ENCODE data around the gene ELMOD3. TPM values are rescaled to one million over a fixed set of nuclear protein-coding genes. Genes with fewer than 3 reads are reported as not detected.

ELMOD3 gene
- polyA plus RNA-seq, 2 of the 4 experiments (the other 2 are of a cell fraction): 17.8 to 29.9 TPM

GRCh38 chr2:85307527-85307897, 47.1 kb upstream of the ELMOD3 start (continued):
- TF ChIP-seq REST (IDR thresholded peaks at IDR 0.05) (no peak), SREBF2 (IDR thresholded peaks at IDR 0.05) (no peak), NFE2L2 (conservative IDR thresholded peaks at IDR 0.05; ENCODE audit: low read length) (no peak), CEBPB (IDR thresholded peaks at IDR 0.05) (no peak)

- WGBS (ENCODE audit: missing lambda C conversion rate): 86% methylated on average over 5 of the region's 6 CpGs
- TF ChIP-seq NR3C1 (IDR thresholded peaks at IDR 0.05): no peak
- TF ChIP-seq HDAC2 (IDR thresholded peaks at IDR 0.05): no peak
- 0 out of 2 replicates have a peak, but pooled peaks have one; percentile 9 for TF ChIP-seq FOSL2 (IDR thresholded peaks at IDR 0.05)
- TF ChIP-seq FOSL2 (CRISPR knock-in tag; IDR thresholded peaks at IDR 0.05): no peak
- no peak for TF ChIP-seq KDM1A (IDR thresholded peaks at IDR 0.05; ENCODE audit: low read depth)
- ATAC-seq (no peak), DNase-seq (ENCODE audit: low read depth in 1 of 2, low spot score in 1 of 2) (no peak), FAIRE-seq (no peak)
- Histone ChIP-seq H3K27ac (no peak overlapping the region), H3K4me1 (peaks cover 5% of the 10 kb centered on the region; the same call in 1 of the 3 replicates), H3K4me3 (no peak overlapping the region), H3K4me2 (no peak overlapping the region), H3K9me3 (no peaks in the 10 kb centered on the region)
- ChIA-PET CTCF (interaction anchor here (1.2 to 4.7 kb wide), 3 partner anchors 9 to 242 kb away, joined by 3 to 77 read pairs (median 4); no protein-coding TSS in a partner anchor), POLR2A (no interaction called here)
Measured at GRCh38 chr2:85308201-85308600, 46.4 kb upstream of the ELMOD3 start.

- peaks cover 5% of the 10 kb centered on the region; the same call in 1 of the 3 replicates for H3K4me1 ChIP-seq
- no peak overlapping the region for H3K4me2 ChIP-seq
- CTCF ChIA-PET: interaction anchor here (1.2 to 4.7 kb wide), 4 partner anchors 10 to 243 kb away, joined by 3 to 77 read pairs (median 8); no protein-coding TSS in a partner anchor
- POLR2A ChIA-PET: interaction anchor here (1.2 kb wide), 1 partner anchor 45 kb away, joined by 4 read pairs; the partner anchor contains the start of genes ELMOD3 and RETSAT
- no peaks in the 10 kb centered on the region for H3K9me3 ChIP-seq
- no peak overlapping the region for H3K4me3 ChIP-seq
- H3K27ac ChIP-seq: peak overlapping the region in 1 of 2 experiments; percentile 2; a peak in 1 of 6 replicates
- TF ChIP-seq FOSL2 (IDR thresholded peaks at IDR 0.05) (no peak), FOSL2 (CRISPR knock-in tag; IDR thresholded peaks at IDR 0.05) (peak; percentile 19; the same call in 1 of the 2 replicates), ZSCAN20 (CRISPR knock-in tag; IDR thresholded peaks at IDR 0.05) (no peak)
- ATAC-seq: peak; percentile 21 to 35; a peak in 4 of 6 replicates
- DNase-seq (ENCODE audit: low read depth in 1 of 2, low spot score in 1 of 2): no peak
- 73% methylated on average over 14 of the region's 15 CpGs for WGBS (ENCODE audit: missing lambda C conversion rate)
- FAIRE-seq: no peak
Measured at GRCh38 chr2:85308896-85309555, 45.5 kb upstream of the ELMOD3 start.

- ChIA-PET POLR2A (interaction anchor here (1.2 kb wide), 2 partner anchors 9 to 44 kb away, joined by 4 read pairs; partner anchors contain the start of genes ELMOD3 and RETSAT), CTCF (interaction anchor here (1.2 to 4.7 kb wide), 4 partner anchors 11 to 243 kb away, joined by 3 to 77 read pairs (median 8); no protein-coding TSS in a partner anchor)
- WGBS (ENCODE audit: missing lambda C conversion rate): 87% methylated on average over 19 of the region's 19 CpGs
- ATAC-seq (no peak), DNase-seq (ENCODE audit: low read depth in 1 of 2, low spot score in 1 of 2) (no peak), FAIRE-seq (no peak)
- Histone ChIP-seq H3K4me1 (peaks cover 5% of the 10 kb centered on the region; the same call in 1 of the 3 replicates), H3K27ac (no peak overlapping the region), H3K4me3 (no peak overlapping the region), H3K4me2 (no peak overlapping the region), H3K9me3 (no peaks in the 10 kb centered on the region)
- TF ChIP-seq HOXA7 (CRISPR knock-in tag; IDR thresholded peaks at IDR 0.05): no peak
- no peak for TF ChIP-seq TFCP2L1 (CRISPR knock-in tag; IDR thresholded peaks at IDR 0.05)
- TF ChIP-seq GATA3 (IDR thresholded peaks at IDR 0.05; ENCODE audit: borderline replicate concordance): no peak
- no peak for TF ChIP-seq CBX2 (IDR thresholded peaks at IDR 0.05; ENCODE audit: borderline replicate concordance, low read depth)
- TF ChIP-seq ESRRA (IDR thresholded peaks at IDR 0.05; ENCODE audit: borderline replicate concordance, low read length): no peak
- no peak for TF ChIP-seq CBX8 (IDR thresholded peaks at IDR 0.05)
- no peak for TF ChIP-seq NPAS2 (CRISPR knock-in tag; IDR thresholded peaks at IDR 0.05; ENCODE audit: borderline replicate concordance)
- no peak for TF ChIP-seq PHF8 (IDR thresholded peaks at IDR 0.05; ENCODE audit: borderline replicate concordance, low read depth)
- no peak for TF ChIP-seq RNF2 (IDR thresholded peaks at IDR 0.05; ENCODE audit: borderline replicate concordance, low read depth)
- TF ChIP-seq FOSL2 (IDR thresholded peaks at IDR 0.05): no peak
- TF ChIP-seq FOSL2 (CRISPR knock-in tag; IDR thresholded peaks at IDR 0.05): no peak
- TF ChIP-seq BHLHE40 (IDR thresholded peaks at IDR 0.05; ENCODE audit: low read depth, low read length): no peak
- TF ChIP-seq FOXS1 (CRISPR knock-in tag; IDR thresholded peaks at IDR 0.05): no peak
- no peak for TF ChIP-seq FOSB (CRISPR knock-in tag; IDR thresholded peaks at IDR 0.05)
- TF ChIP-seq PBX3 (IDR thresholded peaks at IDR 0.05): no peak
Measured at GRCh38 chr2:85309699-85310321, 44.8 kb upstream of the ELMOD3 start.

Measured in A549 (cell line).